HCT116 (cell line): ENCODE data around the gene ESR1. TPM values are rescaled to one million over a fixed set of nuclear protein-coding genes. Genes with fewer than 3 reads are reported as not detected.

Experiments used
- ATAC-seq: fragments of 200-7000 bp; cut with Tn5 transposase; 2 replicates; pipeline ENCODE4 v1.9.1; 2020; ENCODE audit warnings: mild to moderate bottlenecking, moderate library complexity
- BruUV-seq: library from RNA; stranded (reverse); fragments of 400-500 nt; replicated peaks from 2 replicates; lab custom pipeline; 2021; lab: Mats Ljungman, UMichigan
- CTCF ChIA-PET: fragments of 300-600 bp; sonication (Branson Sonifier 250); formaldehyde crosslinking; loops from one replicate; lab custom pipeline; 2021; ENCODE audit warnings: antibody characterized with exemption; lab: Charles Lee
- POLR2A ChIA-PET: fragments of 300-600, 350-600 bp; sonication (Branson Sonifier 250); formaldehyde crosslinking; loops from one replicate; lab custom pipeline; 2021; ENCODE audit warnings: antibody characterized with exemption; lab: Charles Lee
- RAD21 ChIA-PET, 2 experiments: fragments of 300-600 bp; sonication (Branson Sonifier 250); formaldehyde crosslinking; loops; one replicate each; lab custom pipeline; 2023; ENCODE audit warnings: low total read pairs in 2 of 2; ENCODE audit not compliant: uncharacterized antibody in 2 of 2, unreplicated experiment in 2 of 2, low non-redundant PET in 1 of 2; lab: Charles Lee
- DNase-seq: peaks from one replicate; pipeline ENCODE4 v3.0.0-alpha.2; 2010; ENCODE audit warnings: low read depth, low spot score
- H2AFZ ChIP-seq: fragments of 200-600 bp; shearing (Covaris generic), sonication (generic); 2 replicates; pipeline ENCODE4 v1.6.1; 2017; ENCODE audit warnings: low read depth, mixed run types, mixed read lengths, antibody characterized with exemption, low read length; ENCODE audit not compliant: poor library complexity, severe bottlenecking
- H3K27ac ChIP-seq: 2 replicates; pipeline ENCODE4 v1.5.1; 2012; ENCODE audit warnings: low read depth, low read length
- H3K27me3 ChIP-seq: fragments of 200-600 bp; sonication (generic); 2 replicates; pipeline ENCODE4 v1.6.1; 2016; ENCODE audit warnings: mixed run types, low read length, mixed read lengths; ENCODE audit not compliant: insufficient read depth
- H3K36me3 ChIP-seq, 2 experiments: fragments of 200-500 bp in 1 of 2; fragments of 200-600 bp in 1 of 2; sonication (Bioruptor generic) in 1 of 2; sonication (generic) in 1 of 2; 2 replicates each; pipeline versions ENCODE4 v1.5.1 to v1.6.1; 2014 to 2016; ENCODE audit warnings: low read length in 2 of 2, inconsistent platforms in 1 of 2, mixed read lengths in 1 of 2, mixed run types in 1 of 2; ENCODE audit not compliant: insufficient read depth in 2 of 2, control insufficient read depth in 1 of 2
- H3K4me1 ChIP-seq, 2 experiments: fragments of 200-600 bp in 1 of 2; sonication (generic) in 1 of 2; 2 replicates each; pipeline versions ENCODE4 v1.5.1 to v1.6.1; 2012 to 2017; ENCODE audit warnings: low read length in 2 of 2, inconsistent platforms in 1 of 2, mild to moderate bottlenecking in 1 of 2, mixed read lengths in 1 of 2, mixed run types in 1 of 2, moderate library complexity in 1 of 2; ENCODE audit not compliant: insufficient read depth in 2 of 2, control insufficient read depth in 1 of 2
- H3K4me2 ChIP-seq: fragments of 200-600 bp; sonication (generic); 2 replicates; pipeline ENCODE4 v1.6.1; 2017; ENCODE audit warnings: mixed run types, low read length, mixed read lengths
- H3K4me3 ChIP-seq, 2 experiments: fragments of 200-600 bp in 1 of 2; sonication (generic) in 1 of 2; replicated peaks in 1 of 2; 2 replicates each; pipeline ENCODE4 v1.5.1; 2011 to 2016; ENCODE audit warnings: low read length in 2 of 2, control low read depth in 1 of 2, low read depth in 1 of 2, mild to moderate bottlenecking in 1 of 2, mixed read lengths in 1 of 2, mixed run types in 1 of 2
- H3K79me2 ChIP-seq: fragments of 200-600 bp; sonication (generic); 2 replicates; pipeline ENCODE4 v1.6.1; 2017; ENCODE audit warnings: mild to moderate bottlenecking, mixed run types, low read length, moderate library complexity, mixed read lengths; ENCODE audit not compliant: insufficient read depth
- H3K9ac ChIP-seq: fragments of 200-600 bp; sonication (generic); 2 replicates; pipeline ENCODE4 v1.6.1; 2016; ENCODE audit warnings: low read length, mixed read lengths
- H3K9me2 ChIP-seq: fragments of 200-600 bp; sonication (generic), shearing (Covaris generic); 2 replicates; pipeline ENCODE4 v1.6.1; 2017; ENCODE audit warnings: mixed run types, mild to moderate bottlenecking, moderate library complexity; ENCODE audit not compliant: insufficient read depth
- H3K9me3 ChIP-seq, 2 experiments: fragments of 200-500 bp in 1 of 2; fragments of 200-600 bp in 1 of 2; sonication (Bioruptor generic) in 1 of 2; sonication (generic) in 1 of 2; 2 replicates each; pipeline ENCODE4 v1.6.1; 2014 to 2017; ENCODE audit warnings: low read length in 2 of 2, mixed read lengths in 2 of 2, inconsistent platforms in 1 of 2, low read depth in 1 of 2, mild to moderate bottlenecking in 1 of 2, mixed run types in 1 of 2, moderate library complexity in 1 of 2; ENCODE audit not compliant: control insufficient read depth in 1 of 2, insufficient read depth in 1 of 2
- H4K20me1 ChIP-seq: fragments of 200-600 bp; sonication (generic), shearing (Covaris generic); 2 replicates; pipeline ENCODE4 v1.6.1; 2017; ENCODE audit warnings: mixed run types, mild to moderate bottlenecking, moderate library complexity; ENCODE audit not compliant: insufficient read depth
- ATF3 ChIP-seq: IDR thresholded peaks from 2 replicates; pipeline ENCODE4 v1.6.1; 2012
- CBX3 ChIP-seq: IDR thresholded peaks from 2 replicates; pipeline ENCODE4 v1.6.1; 2012; ENCODE audit warnings: low read depth
- EGR1 ChIP-seq: IDR thresholded peaks from 2 replicates; pipeline ENCODE4 v1.6.1; 2012; ENCODE audit warnings: low read depth
- ELF1 ChIP-seq: IDR thresholded peaks from 2 replicates; pipeline ENCODE4 v1.6.1; 2012; ENCODE audit warnings: low read depth, borderline replicate concordance
- EZH2 ChIP-seq: fragments of 200-600 bp; sonication (generic); IDR thresholded peaks from 2 replicates; pipeline ENCODE4 v1.6.1; 2017; ENCODE audit warnings: antibody characterized with exemption, mixed run types
- EZH2phosphoT487 ChIP-seq: fragments of 200-600 bp; IDR thresholded peaks from 2 replicates; pipeline ENCODE4 v1.6.1; 2018; ENCODE audit warnings: antibody characterized with exemption, borderline replicate concordance
- JUND ChIP-seq: IDR thresholded peaks from 2 replicates; pipeline ENCODE4 v1.6.1; 2012
- POLR2A ChIP-seq: IDR thresholded peaks from 2 replicates; pipeline ENCODE4 v1.7.0; 2011; ENCODE audit warnings: borderline replicate concordance; ENCODE audit not compliant: insufficient read depth, insufficient read length; ENCODE audit errors: extremely low read depth
- REST ChIP-seq: IDR thresholded peaks from 2 replicates; pipeline ENCODE4 v1.6.1; 2012; ENCODE audit warnings: low read depth
- SIN3A ChIP-seq: IDR thresholded peaks from 2 replicates; pipeline ENCODE4 v1.6.1; 2012; ENCODE audit warnings: low read depth
- SRF ChIP-seq: IDR thresholded peaks from 2 replicates; pipeline ENCODE4 v1.6.1; 2012; ENCODE audit warnings: low read depth
- TCF7L2 ChIP-seq: IDR thresholded peaks from 2 replicates; pipeline ENCODE4 v1.7.0; 2011; ENCODE audit warnings: borderline replicate concordance, inconsistent platforms; ENCODE audit not compliant: insufficient read depth, insufficient read length; ENCODE audit errors: extremely low read depth
- YY1 ChIP-seq: IDR thresholded peaks from 2 replicates; pipeline ENCODE4 v1.6.1; 2011; ENCODE audit warnings: low read length, low read depth, moderate library complexity, mild to moderate bottlenecking; ENCODE audit not compliant: insufficient replicate concordance; ENCODE audit errors: extremely low read depth
- ZFX ChIP-seq: fragments of 450-650 bp; IDR thresholded peaks from 2 replicates; pipeline ENCODE4 v1.6.1; 2017
- ZNF274 ChIP-seq: fragments of 200-500 bp; sonication (Bioruptor generic); IDR thresholded peaks from 2 replicates; pipeline ENCODE4 v1.6.1; 2014; ENCODE audit warnings: mild to moderate bottlenecking, low read depth, low read length, inconsistent platforms
- intact Hi-C: fragments of 100-400 bp; cut with micrococcal nuclease; formaldehyde crosslinking; loops from 2 replicates; pipeline ENCODE4 v1.10.0; 2022
- total RNA-seq: library from RNA; stranded (reverse); gene quantifications from one replicate; pipeline ENCODE4 v1.2.1, GENCODE V29; 2021; ENCODE audit not compliant: unreplicated experiment
- TF ChIP-seq, protein P1 (sequence below), 3 experiments: fragments of 200-600 bp in 1 of 3; sonication (generic) in 1 of 3; IDR thresholded peaks in 2 of 3; conservative IDR thresholded peaks in 1 of 3; 2 replicates each; pipeline ENCODE4 v1.5.1; 2012 to 2017; ENCODE audit warnings: low read depth in 2 of 3, low read length in 2 of 3, antibody characterized with exemption in 1 of 3, borderline replicate concordance in 1 of 3, control low read depth in 1 of 3, mild to moderate bottlenecking in 1 of 3, mixed read lengths in 1 of 3, mixed run types in 1 of 3, moderate library complexity in 1 of 3; ENCODE audit not compliant: insufficient read depth in 1 of 3
- TF ChIP-seq, protein P2 (sequence below): IDR thresholded peaks from 2 replicates; pipeline ENCODE4 v1.6.1; 2011; ENCODE audit warnings: mild to moderate bottlenecking, low read length, moderate library complexity; ENCODE audit not compliant: insufficient replicate concordance; ENCODE audit errors: extremely low read depth

The ESR1 gene
- total RNA-seq, 1 experiment from 2014 or later, result 0.17 TPM

- no peak overlapping the region for H3K4me3 ChIP-seq
- H3K27me3 ChIP-seq, result peaks cover 7% of the 10 kb centered on the region; the same call in 1 of the 2 replicates
- intact Hi-C loops, result no loop called here
- no peak overlapping the region for H3K27ac ChIP-seq
- H4K20me1 ChIP-seq, result no peaks in the 10 kb centered on the region
- ChIA-PET CTCF (no interaction called here), POLR2A (no interaction called here), RAD21 (no interaction called here)
- no peaks in the 10 kb centered on the region for H3K9me2 ChIP-seq
- ATAC-seq (no peak), DNase-seq (no peak)
- H3K4me2 ChIP-seq, result no peak overlapping the region
- TF ChIP-seq, protein P1, sequence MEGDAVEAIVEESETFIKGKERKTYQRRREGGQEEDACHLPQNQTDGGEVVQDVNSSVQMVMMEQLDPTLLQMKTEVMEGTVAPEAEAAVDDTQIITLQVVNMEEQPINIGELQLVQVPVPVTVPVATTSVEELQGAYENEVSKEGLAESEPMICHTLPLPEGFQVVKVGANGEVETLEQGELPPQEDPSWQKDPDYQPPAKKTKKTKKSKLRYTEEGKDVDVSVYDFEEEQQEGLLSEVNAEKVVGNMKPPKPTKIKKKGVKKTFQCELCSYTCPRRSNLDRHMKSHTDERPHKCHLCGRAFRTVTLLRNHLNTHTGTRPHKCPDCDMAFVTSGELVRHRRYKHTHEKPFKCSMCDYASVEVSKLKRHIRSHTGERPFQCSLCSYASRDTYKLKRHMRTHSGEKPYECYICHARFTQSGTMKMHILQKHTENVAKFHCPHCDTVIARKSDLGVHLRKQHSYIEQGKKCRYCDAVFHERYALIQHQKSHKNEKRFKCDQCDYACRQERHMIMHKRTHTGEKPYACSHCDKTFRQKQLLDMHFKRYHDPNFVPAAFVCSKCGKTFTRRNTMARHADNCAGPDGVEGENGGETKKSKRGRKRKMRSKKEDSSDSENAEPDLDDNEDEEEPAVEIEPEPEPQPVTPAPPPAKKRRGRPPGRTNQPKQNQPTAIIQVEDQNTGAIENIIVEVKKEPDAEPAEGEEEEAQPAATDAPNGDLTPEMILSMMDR (IDR thresholded peaks at IDR 0.05 in 2 of 3, conservative IDR thresholded peaks at IDR 0.05 in 1 of 3; ENCODE audit: borderline replicate concordance in 1 of 3, insufficient read depth in 1 of 3, low read depth in 2 of 3, low read length in 2 of 3), result no peak
- TF ChIP-seq ZNF274, result no peak
- TF ChIP-seq EZH2phosphoT487, result no peak
- no peak for TF ChIP-seq REST
- TF ChIP-seq SIN3A, result no peak
- TF ChIP-seq YY1, result no peak
- TF ChIP-seq TCF7L2, result no peak
- no peak for TF ChIP-seq CBX3
- no peak for TF ChIP-seq JUND
- TF ChIP-seq, protein P2, sequence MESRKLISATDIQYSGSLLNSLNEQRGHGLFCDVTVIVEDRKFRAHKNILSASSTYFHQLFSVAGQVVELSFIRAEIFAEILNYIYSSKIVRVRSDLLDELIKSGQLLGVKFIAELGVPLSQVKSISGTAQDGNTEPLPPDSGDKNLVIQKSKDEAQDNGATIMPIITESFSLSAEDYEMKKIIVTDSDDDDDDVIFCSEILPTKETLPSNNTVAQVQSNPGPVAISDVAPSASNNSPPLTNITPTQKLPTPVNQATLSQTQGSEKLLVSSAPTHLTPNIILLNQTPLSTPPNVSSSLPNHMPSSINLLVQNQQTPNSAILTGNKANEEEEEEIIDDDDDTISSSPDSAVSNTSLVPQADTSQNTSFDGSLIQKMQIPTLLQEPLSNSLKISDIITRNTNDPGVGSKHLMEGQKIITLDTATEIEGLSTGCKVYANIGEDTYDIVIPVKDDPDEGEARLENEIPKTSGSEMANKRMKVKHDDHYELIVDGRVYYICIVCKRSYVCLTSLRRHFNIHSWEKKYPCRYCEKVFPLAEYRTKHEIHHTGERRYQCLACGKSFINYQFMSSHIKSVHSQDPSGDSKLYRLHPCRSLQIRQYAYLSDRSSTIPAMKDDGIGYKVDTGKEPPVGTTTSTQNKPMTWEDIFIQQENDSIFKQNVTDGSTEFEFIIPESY, result no peak
- no peak for TF ChIP-seq ELF1
- no peak for TF ChIP-seq SRF
- no peak for TF ChIP-seq POLR2A
- TF ChIP-seq ATF3, result no peak
- no peak for TF ChIP-seq ZFX
- no peak for TF ChIP-seq EGR1
- TF ChIP-seq EZH2, result no peak
- no peak overlapping the region for H3K9ac ChIP-seq
- no peaks in the 10 kb centered on the region for H3K79me2 ChIP-seq
- H3K9me3 ChIP-seq, result no peaks in the 10 kb centered on the region
- no peaks in the 10 kb centered on the region for H3K4me1 ChIP-seq
- H2AFZ ChIP-seq, result no peak overlapping the region
- BruUV-seq, result no TSS peak
- no peaks in the 10 kb centered on the region for H3K36me3 ChIP-seq
Measured at GRCh38 chr6:151869345-151869744, 61.9 kb downstream of the ESR1 start.
